CD8-positive, alpha-beta memory T cell (primary cell): Measurements from ENCODE around the gene OR51A2. TPM values are rescaled to one million over a fixed set of nuclear protein-coding genes. Genes with fewer than 3 reads are reported as not detected.
"Not testable (repeated sequence)": the region's sequence is repeated elsewhere in the genome, so short reads cannot be mapped to it uniquely, and the experiment has no call there.

Source experiments
- CTCF ChIA-PET: fragments of 350-600 bp; sonication (Branson Sonifier 250); formaldehyde crosslinking; loops from one replicate; lab custom pipeline; 2021; ENCODE audit warnings: antibody characterized with exemption; lab: Charles Lee
- POLR2A ChIA-PET: fragments of 350-600 bp; sonication (Branson Sonifier 250); formaldehyde crosslinking; loops from one replicate; lab custom pipeline; 2021; ENCODE audit warnings: antibody characterized with exemption; lab: Charles Lee
- DNase-seq, 5 donors: peaks; one replicate each; pipeline versions ENCODE4 v3.0.0 to v3.0.0-alpha.2; 2020 to 2022; ENCODE audit warnings: mixed read lengths in 1 of 5
- H3K27ac ChIP-seq: one replicate; pipeline ENCODE4 v1.7.0; 2013; ENCODE audit warnings: low read depth, mild to moderate bottlenecking, low read length, moderate library complexity
- H3K27me3 ChIP-seq: 2 replicates; pipeline ENCODE4 v1.7.0; 2013; ENCODE audit warnings: low read length, mild to moderate bottlenecking; ENCODE audit not compliant: insufficient read depth, poor library complexity, severe bottlenecking
- H3K36me3 ChIP-seq: 2 replicates; pipeline ENCODE4 v1.7.0; 2013; ENCODE audit warnings: mild to moderate bottlenecking, low read length, moderate library complexity; ENCODE audit not compliant: insufficient read depth
- H3K4me1 ChIP-seq: 2 replicates; pipeline ENCODE4 v1.7.0; 2013; ENCODE audit warnings: mild to moderate bottlenecking, low read length, moderate library complexity; ENCODE audit not compliant: insufficient read depth
- H3K4me3 ChIP-seq: 2 replicates; pipeline ENCODE4 v1.7.0; 2013; ENCODE audit warnings: mild to moderate bottlenecking, low read length
- H3K9me3 ChIP-seq: 2 replicates; pipeline ENCODE4 v1.7.0; 2013; ENCODE audit warnings: mild to moderate bottlenecking, low read length
- H3K27ac Mint-ChIP-seq, 8 donors: one replicate each; pipeline ENCODE4 v1.8.0; 2020 to 2021; ENCODE audit warnings: mixed read lengths in 8 of 8, mild to moderate bottlenecking in 6 of 8, inconsistent platforms in 3 of 8, moderate library complexity in 3 of 8
- H3K27me3 Mint-ChIP-seq, 2 donors: one replicate each; pipeline ENCODE4 v1.8.0; 2020 to 2021; ENCODE audit warnings: mixed read lengths in 2 of 2, mild to moderate bottlenecking in 1 of 2, moderate library complexity in 1 of 2
- H3K36me3 Mint-ChIP-seq, 3 donors: one replicate each; pipeline ENCODE4 v1.8.0; 2020 to 2021; ENCODE audit warnings: mixed read lengths in 3 of 3, inconsistent platforms in 1 of 3, mild to moderate bottlenecking in 1 of 3
- H3K4me1 Mint-ChIP-seq, 3 donors: one replicate each; pipeline ENCODE4 v1.8.0; 2020 to 2021; ENCODE audit warnings: mixed read lengths in 3 of 3, inconsistent platforms in 1 of 3, mild to moderate bottlenecking in 1 of 3
- H3K4me3 Mint-ChIP-seq, 7 donors: one replicate each; pipeline ENCODE4 v1.8.0; 2020 to 2021; ENCODE audit warnings: mixed read lengths in 7 of 7, mild to moderate bottlenecking in 6 of 7, moderate library complexity in 4 of 7, inconsistent platforms in 2 of 7
- H3K9me3 Mint-ChIP-seq, 5 donors: one replicate each; pipeline ENCODE4 v1.8.0; 2020 to 2022; ENCODE audit warnings: mixed read lengths in 5 of 5, mild to moderate bottlenecking in 3 of 5, moderate library complexity in 2 of 5, inconsistent platforms in 1 of 5
- polyA plus RNA-seq: library from polyadenylated mRNA; unstranded; fragments of 300-500 nt; fragmentation: Illumina TruSeq; gene quantifications from one replicate; pipeline ENCODE4 v1.2.3, GENCODE V29; 2021
- total RNA-seq, 2 experiments: library from RNA; stranded (reverse); gene quantifications; one replicate each; pipeline ENCODE4 v1.2.3, GENCODE V29; 2021

The OR51A2 gene
- total RNA-seq (not detected), polyA plus RNA-seq (not detected)

GRCh38 chr11:4955613-4956012 is at the start of gene OR51A2:
OR51A2 (minus strand) TSS chr11:4955713; CDS start chr11:4955713, 0 bp downstream.
- H3K9me3 ChIP-seq, H3K4me3 ChIP-seq, H3K27me3 Mint-ChIP-seq, H3K4me1 ChIP-seq, H3K4me3 Mint-ChIP-seq, H3K27ac ChIP-seq, H3K36me3 ChIP-seq, POLR2A ChIA-PET, CTCF ChIA-PET, H3K4me1 Mint-ChIP-seq, H3K27ac Mint-ChIP-seq, H3K36me3 Mint-ChIP-seq, H3K27me3 ChIP-seq, H3K9me3 Mint-ChIP-seq, DNase-seq: not testable (repeated sequence)

DNA sequence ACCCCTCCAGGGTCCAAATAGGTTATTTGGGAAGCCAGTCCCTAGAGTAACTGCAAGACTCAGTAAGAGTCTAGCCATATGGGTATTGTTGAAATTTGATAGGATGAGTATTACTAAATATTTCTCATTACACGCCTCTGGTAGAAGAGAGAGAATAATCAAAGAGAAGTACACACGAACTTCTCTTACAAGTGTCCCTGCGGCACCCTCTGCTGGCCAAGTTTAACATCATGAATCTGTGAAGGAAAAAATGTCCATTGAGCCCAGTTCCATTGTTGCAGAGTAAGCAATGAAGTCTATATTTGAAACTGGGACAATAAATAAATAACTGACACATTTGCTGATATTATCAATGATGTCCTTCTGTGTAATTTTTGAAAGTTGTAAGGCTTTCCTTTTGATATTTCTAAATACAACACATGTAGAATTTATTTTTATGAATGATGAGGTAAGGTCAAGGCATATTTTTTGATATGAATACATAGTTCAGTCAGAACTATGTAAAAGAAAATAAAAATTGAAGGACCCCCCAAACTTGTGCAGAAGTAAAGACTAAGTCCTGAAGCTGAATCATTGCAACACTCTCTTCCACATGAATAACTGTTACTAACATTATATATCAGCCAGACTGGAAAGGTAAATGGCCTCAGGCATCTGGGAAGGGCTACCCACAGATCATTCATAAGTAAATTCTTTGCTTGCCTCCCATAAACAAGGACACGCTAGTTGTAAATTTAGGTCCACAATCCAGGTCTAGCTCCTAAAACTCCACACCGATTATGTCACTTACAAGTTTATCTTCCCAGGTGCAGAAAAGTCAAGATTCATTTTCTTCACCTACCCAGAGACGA is 49.1 kb upstream of the OR51A2 start:
- no peak for DNase-seq
- Histone ChIP-seq H3K27ac (no peak overlapping the region), H3K4me3 (no peak overlapping the region), H3K4me1 (no peaks in the 10 kb centered on the region), H3K9me3 (no peaks in the 10 kb centered on the region), H3K36me3 (no peaks in the 10 kb centered on the region), H3K27me3 (no peaks in the 10 kb centered on the region)
- Mint-ChIP-seq H3K4me3 (no peak overlapping the region), H3K9me3 (no peaks in the 10 kb centered on the region), H3K4me1 (no peaks in the 10 kb centered on the region), H3K27me3 (peaks cover 7% of the 10 kb centered on the region in 2 donors), H3K27ac (no peak overlapping the region), H3K36me3 (no peaks in the 10 kb centered on the region)
- ChIA-PET CTCF (no interaction called here), POLR2A (no interaction called here)

DNA sequence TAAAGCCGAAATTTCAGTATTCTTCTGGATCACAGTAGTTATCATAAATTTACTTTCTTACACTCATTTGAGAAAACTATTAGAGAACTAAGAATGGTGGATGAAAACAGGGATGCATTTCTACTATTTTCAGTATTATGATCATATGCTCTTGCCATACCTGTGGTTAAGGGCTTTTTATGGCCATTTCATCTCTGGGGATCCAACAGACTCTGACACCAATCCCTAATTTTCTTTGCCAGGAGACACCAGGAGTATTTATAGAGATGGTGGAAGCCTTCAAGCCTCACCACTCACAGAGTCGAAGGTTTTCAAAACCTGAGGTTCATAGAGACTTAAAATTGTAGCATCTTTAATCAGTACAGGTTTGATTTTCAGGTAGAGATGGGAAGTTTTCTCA is 39.0 kb upstream of the OR51A2 start, which contains the start of gene OR51L1:
TSS of gene OR51L1 (plus strand) at position 301 of the 400 bp plus-strand sequence. CDS start 4,132 bp downstream, outside the sequence.
- POLR2A ChIA-PET, result no interaction called here
- Mint-ChIP-seq H3K4me1 (no peaks in the 10 kb centered on the region), H3K9me3 (peaks cover 0 to 4% (median 0%) of the 10 kb centered on the region in 5 donors), H3K27ac (no peak within 1 kb of the TSS), H3K36me3 (no peaks in the 10 kb centered on the region), H3K27me3 (peaks cover 2% of the 10 kb centered on the region in 2 donors), H3K4me3 (no peak within 1 kb of the TSS)
- Histone ChIP-seq H3K36me3 (no peaks in the 10 kb centered on the region), H3K4me3 (no peak within 1 kb of the TSS), H3K4me1 (no peaks in the 10 kb centered on the region), H3K27me3 (no peaks in the 10 kb centered on the region), H3K9me3 (no peaks in the 10 kb centered on the region), H3K27ac (no peak within 1 kb of the TSS)
- no peak for DNase-seq
- CTCF ChIA-PET, result no interaction called here

GRCh38 chr11:4991060-4991459 is 35.5 kb upstream of the OR51A2 start:
- CTCF ChIA-PET, result no interaction called here
- Mint-ChIP-seq H3K4me3 (no peak overlapping the region), H3K9me3 (peaks cover 0 to 7% (median 0%) of the 10 kb centered on the region in 5 donors), H3K36me3 (no peaks in the 10 kb centered on the region), H3K27me3 (peaks cover 0 to 1% of the 10 kb centered on the region in 2 donors), H3K27ac (no peak overlapping the region), H3K4me1 (no peaks in the 10 kb centered on the region)
- Histone ChIP-seq H3K9me3 (no peaks in the 10 kb centered on the region), H3K27me3 (no peaks in the 10 kb centered on the region), H3K27ac (no peak overlapping the region), H3K4me3 (no peak overlapping the region), H3K36me3 (no peaks in the 10 kb centered on the region), H3K4me1 (no peaks in the 10 kb centered on the region)
- POLR2A ChIA-PET, result no interaction called here
- DNase-seq, result no peak

- POLR2A ChIA-PET, result no interaction called here
- Mint-ChIP-seq H3K36me3 (no peaks in the 10 kb centered on the region), H3K4me3 (no peak overlapping the region), H3K27me3 (no peaks in the 10 kb centered on the region), H3K9me3 (peaks cover 0 to 4% (median 0%) of the 10 kb centered on the region in 5 donors), H3K27ac (no peak overlapping the region), H3K4me1 (no peaks in the 10 kb centered on the region)
- Histone ChIP-seq H3K36me3 (no peaks in the 10 kb centered on the region), H3K27ac (no peak overlapping the region), H3K4me1 (no peaks in the 10 kb centered on the region), H3K27me3 (no peaks in the 10 kb centered on the region), H3K9me3 (no peaks in the 10 kb centered on the region), H3K4me3 (no peak overlapping the region)
- CTCF ChIA-PET, result no interaction called here
- DNase-seq, result no peak
These were observed 28.3 kb upstream of the OR51A2 start for GRCh38 chr11:4983841-4984240.

- POLR2A ChIA-PET, result no interaction called here
- Histone ChIP-seq H3K4me1 (no peaks in the 10 kb centered on the region), H3K4me3 (no peak overlapping the region), H3K27ac (no peak overlapping the region), H3K36me3 (no peaks in the 10 kb centered on the region), H3K9me3 (no peaks in the 10 kb centered on the region), H3K27me3 (no peaks in the 10 kb centered on the region)
- no peak overlapping the region for H3K27ac Mint-ChIP-seq
- CTCF ChIA-PET, result no interaction called here
- H3K4me1 Mint-ChIP-seq, result no peaks in the 10 kb centered on the region
- peaks cover 0 to 4% (median 0%) of the 10 kb centered on the region in 5 donors for H3K9me3 Mint-ChIP-seq
- DNase-seq, result no peak
- no peaks in the 10 kb centered on the region for H3K27me3 Mint-ChIP-seq
- H3K36me3 Mint-ChIP-seq, result no peaks in the 10 kb centered on the region
- no peak overlapping the region for H3K4me3 Mint-ChIP-seq
These were observed 27.2 kb upstream of the OR51A2 start for GRCh38 chr11:4982678-4983077.

DNA sequence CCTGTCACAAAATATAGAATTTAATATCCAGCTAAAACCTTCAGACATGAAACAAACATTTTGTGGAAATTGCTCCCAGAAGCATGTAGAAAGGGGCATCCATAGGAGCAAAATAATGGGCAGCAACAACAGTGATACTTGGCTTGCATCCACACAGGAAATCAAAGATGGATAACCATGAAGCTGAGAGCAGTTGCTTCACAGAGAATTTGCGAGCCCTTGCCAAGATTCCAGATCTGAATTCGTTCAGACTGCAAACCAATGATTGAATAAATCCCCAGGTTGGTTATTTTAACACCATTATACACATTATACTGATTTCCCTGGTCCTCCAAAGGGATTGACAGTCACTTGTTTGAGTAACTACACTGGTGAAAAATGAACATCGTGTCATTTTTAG is 23.5 kb upstream of the OR51A2 start:
- no peak overlapping the region for H3K27ac ChIP-seq
- H3K36me3 Mint-ChIP-seq, result no peaks in the 10 kb centered on the region
- POLR2A ChIA-PET, result no interaction called here

GRCh38 chr11:4975436-4975835 is 19.9 kb upstream of the OR51A2 start:
- no peaks in the 10 kb centered on the region for H3K36me3 Mint-ChIP-seq
- H3K27me3 ChIP-seq, result no peaks in the 10 kb centered on the region
- H3K36me3 ChIP-seq, result no peaks in the 10 kb centered on the region
- no peaks in the 10 kb centered on the region for H3K4me1 ChIP-seq
- DNase-seq, result no peak
- peaks cover 0 to 2% (median 0%) of the 10 kb centered on the region in 5 donors for H3K9me3 Mint-ChIP-seq
- H3K27me3 Mint-ChIP-seq, result no peaks in the 10 kb centered on the region
- H3K9me3 ChIP-seq, result no peaks in the 10 kb centered on the region
- H3K27ac ChIP-seq, result no peak overlapping the region
- ChIA-PET CTCF (no interaction called here), POLR2A (no interaction called here)
- no peaks in the 10 kb centered on the region for H3K4me1 Mint-ChIP-seq
- H3K4me3 ChIP-seq, result no peak overlapping the region
- no peak overlapping the region for H3K27ac Mint-ChIP-seq
- H3K4me3 Mint-ChIP-seq, result no peak overlapping the region

More for the DNA sequence above, 23.5 kb upstream of the OR51A2 start:
- CTCF ChIA-PET, result no interaction called here
- H3K27ac Mint-ChIP-seq, result no peak overlapping the region
- H3K4me3 Mint-ChIP-seq, result no peak overlapping the region
- H3K4me1 ChIP-seq, result no peaks in the 10 kb centered on the region
- no peaks in the 10 kb centered on the region for H3K36me3 ChIP-seq
- no peaks in the 10 kb centered on the region for H3K4me1 Mint-ChIP-seq
- no peaks in the 10 kb centered on the region for H3K27me3 ChIP-seq
- H3K9me3 ChIP-seq, result no peaks in the 10 kb centered on the region
- DNase-seq, result no peak
- no peak overlapping the region for H3K4me3 ChIP-seq
- H3K27me3 Mint-ChIP-seq, result no peaks in the 10 kb centered on the region
- peaks cover 0 to 2% (median 0%) of the 10 kb centered on the region in 5 donors for H3K9me3 Mint-ChIP-seq
